Prostate gland (tissue), 2 donors: Measurements from ENCODE around the gene CISTR. TPM values are rescaled to one million over a fixed set of nuclear protein-coding genes. Genes with fewer than 3 reads are reported as not detected.

Experiments used
- DNase-seq: peaks from one replicate; pipeline ENCODE4 v3.0.0-alpha.2; 2019; ENCODE audit warnings: low spot score
- H3K27ac ChIP-seq, 2 donors: fragments of 200-600 bp; sonication (generic); 2 replicates each; pipeline ENCODE4 v1.5.1; 2017 to 2019
- H3K27me3 ChIP-seq: fragments of 200-600 bp; sonication (generic); replicated peaks from 2 replicates; pipeline ENCODE4 v1.5.1; 2019; ENCODE audit not compliant: insufficient read depth
- H3K36me3 ChIP-seq, 2 donors: fragments of 200-600 bp; sonication (generic); 1 replicate in 1 of 2; 2 replicates in 1 of 2; pipeline versions ENCODE4 v1.5.1 to v1.8.1; 2017 to 2019
- H3K4me1 ChIP-seq: fragments of 200-600 bp; sonication (generic); replicated peaks from 2 replicates; pipeline ENCODE4 v1.5.1; 2019
- H3K4me3 ChIP-seq, 2 donors: fragments of 200-600 bp; sonication (generic); 2 replicates each; pipeline ENCODE4 v1.5.1; 2017 to 2019
- H3K9me3 ChIP-seq: fragments of 200-600 bp; sonication (generic); 2 replicates; pipeline ENCODE4 v1.5.1; 2017
- POLR2A ChIP-seq: fragments of 450-650 bp; IDR thresholded peaks from one replicate; pipeline ENCODE4 v1.6.1; 2016; ENCODE audit warnings: antibody characterized with exemption, mild to moderate bottlenecking
- POLR2AphosphoS5 ChIP-seq: sonication (generic); formaldehyde crosslinking; IDR thresholded peaks from one replicate; pipeline ENCODE4 v1.6.1; 2017; ENCODE audit warnings: antibody characterized with exemption
- WGBS: methylation state at CpG from one replicate; pipeline ENCODE4 v1.1.5; 2018; 5-methylcytosine and 5-hydroxymethylcytosine counted together
- intact Hi-C: fragments of 100-400 bp; cut with DNase I; formaldehyde crosslinking; loops from one replicate; pipeline ENCODE4 v1.14.2; 2022
- total RNA-seq, 2 donors: library from RNA; depleted of rRNA; stranded (reverse); fragments of >200 nt; gene quantifications; one replicate each; pipeline ENCODE4 v1.1.0, GENCODE V29; 2016
- TF ChIP-seq, protein P1 (sequence below), 4 experiments: fragments of 200-600 bp in 2 of 4; fragments of 450-650 bp in 2 of 4; sonication (generic) in 2 of 4; IDR thresholded peaks; 1 replicate in 3 of 4; 2 replicates in 1 of 4; pipeline ENCODE4 v1.5.1; 2016 to 2019; ENCODE audit warnings: antibody characterized with exemption in 4 of 4, mild to moderate bottlenecking in 2 of 4, moderate library complexity in 2 of 4

Gene CISTR
- total RNA-seq, 2 donors from 2014 or later = not detected

GRCh38 chr12:53789570-53789969 is 37.8 kb upstream of the CISTR start:
- TF ChIP-seq, protein P1, sequence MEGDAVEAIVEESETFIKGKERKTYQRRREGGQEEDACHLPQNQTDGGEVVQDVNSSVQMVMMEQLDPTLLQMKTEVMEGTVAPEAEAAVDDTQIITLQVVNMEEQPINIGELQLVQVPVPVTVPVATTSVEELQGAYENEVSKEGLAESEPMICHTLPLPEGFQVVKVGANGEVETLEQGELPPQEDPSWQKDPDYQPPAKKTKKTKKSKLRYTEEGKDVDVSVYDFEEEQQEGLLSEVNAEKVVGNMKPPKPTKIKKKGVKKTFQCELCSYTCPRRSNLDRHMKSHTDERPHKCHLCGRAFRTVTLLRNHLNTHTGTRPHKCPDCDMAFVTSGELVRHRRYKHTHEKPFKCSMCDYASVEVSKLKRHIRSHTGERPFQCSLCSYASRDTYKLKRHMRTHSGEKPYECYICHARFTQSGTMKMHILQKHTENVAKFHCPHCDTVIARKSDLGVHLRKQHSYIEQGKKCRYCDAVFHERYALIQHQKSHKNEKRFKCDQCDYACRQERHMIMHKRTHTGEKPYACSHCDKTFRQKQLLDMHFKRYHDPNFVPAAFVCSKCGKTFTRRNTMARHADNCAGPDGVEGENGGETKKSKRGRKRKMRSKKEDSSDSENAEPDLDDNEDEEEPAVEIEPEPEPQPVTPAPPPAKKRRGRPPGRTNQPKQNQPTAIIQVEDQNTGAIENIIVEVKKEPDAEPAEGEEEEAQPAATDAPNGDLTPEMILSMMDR (IDR thresholded peaks at IDR 0.05) = no peak
- TF ChIP-seq POLR2AphosphoS5 (no peak), POLR2A (no peak)
- 22% methylated on average over 1 of the region's 1 CpG for WGBS
- H3K4me1 ChIP-seq = no peaks in the 10 kb centered on the region
- no peaks in the 10 kb centered on the region for H3K27me3 ChIP-seq
- no peaks in the 10 kb centered on the region for H3K36me3 ChIP-seq
- H3K4me3 ChIP-seq = no peak overlapping the region
- no peak for DNase-seq
- H3K9me3 ChIP-seq = no peaks in the 10 kb centered on the region
- H3K27ac ChIP-seq = no peak overlapping the region
- intact Hi-C loops = no loop called here

- Histone ChIP-seq H3K9me3 (no peaks in the 10 kb centered on the region), H3K4me1 (no peaks in the 10 kb centered on the region), H3K36me3 (no peaks in the 10 kb centered on the region), H3K4me3 (no peak overlapping the region), H3K27me3 (no peaks in the 10 kb centered on the region), H3K27ac (no peak overlapping the region)
- 47% methylated on average over 1 of the region's 1 CpG for WGBS
- intact Hi-C loops = no loop called here
- no peak for DNase-seq
- no peak for TF ChIP-seq POLR2A
Measured at GRCh38 chr12:53788892-53789291, 37.1 kb upstream of the CISTR start.

GRCh38 chr12:53786411-53786810 is 34.6 kb upstream of the CISTR start:
- H3K9me3 ChIP-seq = no peaks in the 10 kb centered on the region
- no peak overlapping the region for H3K4me3 ChIP-seq
- no peaks in the 10 kb centered on the region for H3K27me3 ChIP-seq
- no peak for TF ChIP-seq POLR2A
- TF ChIP-seq POLR2AphosphoS5 = no peak
- TF ChIP-seq, protein P1 (IDR thresholded peaks at IDR 0.05) = no peak
- intact Hi-C loops = no loop called here
- 68% methylated on average over 7 of the region's 7 CpGs for WGBS
- no peaks in the 10 kb centered on the region for H3K36me3 ChIP-seq
- no peak for DNase-seq
- H3K27ac ChIP-seq = no peak overlapping the region
- no peaks in the 10 kb centered on the region for H3K4me1 ChIP-seq

- H3K36me3 ChIP-seq = no peaks in the 10 kb centered on the region
- H3K27me3 ChIP-seq = no peaks in the 10 kb centered on the region
- no peak overlapping the region for H3K4me3 ChIP-seq
- WGBS = 78% methylated on average over 2 of the region's 2 CpGs
- H3K4me1 ChIP-seq = no peaks in the 10 kb centered on the region
- intact Hi-C loops = no loop called here
- no peak for DNase-seq
- TF ChIP-seq POLR2AphosphoS5 = no peak
- no peaks in the 10 kb centered on the region for H3K9me3 ChIP-seq
- no peak overlapping the region for H3K27ac ChIP-seq
Measured at GRCh38 chr12:53785161-53785560, 33.4 kb upstream of the CISTR start.

GRCh38 chr12:53782093-53782703 is 30.4 kb upstream of the CISTR start:
- H3K4me3 ChIP-seq = no peak overlapping the region
- H3K27ac ChIP-seq = no peak overlapping the region
- TF ChIP-seq POLR2A = no peak
- TF ChIP-seq, protein P1 (IDR thresholded peaks at IDR 0.05) = no peak
- no peak for TF ChIP-seq POLR2AphosphoS5
- no peaks in the 10 kb centered on the region for H3K27me3 ChIP-seq
- H3K36me3 ChIP-seq = no peaks in the 10 kb centered on the region
- no peaks in the 10 kb centered on the region for H3K4me1 ChIP-seq
- no peak for DNase-seq
- no peaks in the 10 kb centered on the region for H3K9me3 ChIP-seq
- 80% methylated on average over 8 of the region's 8 CpGs for WGBS
- intact Hi-C loops = no loop called here

DNA sequence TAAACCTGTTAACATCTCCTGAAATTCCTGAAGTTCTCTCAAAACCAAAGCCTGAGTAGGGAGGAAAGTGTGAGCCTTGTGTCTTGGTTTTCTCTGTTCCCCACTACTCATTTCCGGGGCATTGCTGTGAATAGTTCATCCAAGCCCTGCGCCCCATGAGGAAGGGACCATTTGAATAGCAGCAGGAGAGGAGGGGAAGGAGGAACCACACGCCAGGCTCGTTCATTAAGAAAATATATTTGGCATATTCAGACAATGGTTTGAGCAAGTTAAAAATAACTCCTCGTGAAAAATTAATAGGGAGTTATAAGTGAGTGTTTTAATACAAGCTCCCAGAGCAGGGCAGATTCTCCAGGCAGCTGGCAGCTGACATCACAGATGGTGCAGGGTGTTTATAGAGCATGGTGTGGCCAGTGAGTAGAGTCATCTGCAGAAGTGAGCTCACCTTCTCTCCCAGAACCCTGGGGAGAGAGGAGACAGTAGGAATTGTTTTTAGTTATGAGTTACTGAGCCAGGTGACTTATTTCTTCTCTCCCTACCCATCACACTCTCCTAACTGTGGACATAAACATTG is 29.5 kb upstream of the CISTR start:
- no peak overlapping the region for H3K27ac ChIP-seq
- no peaks in the 10 kb centered on the region for H3K36me3 ChIP-seq
- H3K4me1 ChIP-seq = no peaks in the 10 kb centered on the region
- H3K27me3 ChIP-seq = no peaks in the 10 kb centered on the region
- 15% methylated on average over 5 of the region's 5 CpGs for WGBS
- H3K4me3 ChIP-seq = no peak overlapping the region
- intact Hi-C loops = no loop called here
- peak; percentile 10 for DNase-seq
- no peak for TF ChIP-seq POLR2AphosphoS5
- TF ChIP-seq POLR2A = no peak
- TF ChIP-seq, protein P1 (IDR thresholded peaks at IDR 0.05) = no peak
- H3K9me3 ChIP-seq = no peaks in the 10 kb centered on the region
